ENCODE data around the gene PSMB3. TPM values are rescaled to one million over a fixed set of nuclear protein-coding genes. Genes with fewer than 3 reads are reported as not detected.

Gene PSMB3
- total and polyA plus RNA-seq, 9 of the 15 experiments (the other 6 are each of a cell fraction or from before 2014, with no cell fraction given), result 460 to 2,775 (median 574) TPM

DNA sequence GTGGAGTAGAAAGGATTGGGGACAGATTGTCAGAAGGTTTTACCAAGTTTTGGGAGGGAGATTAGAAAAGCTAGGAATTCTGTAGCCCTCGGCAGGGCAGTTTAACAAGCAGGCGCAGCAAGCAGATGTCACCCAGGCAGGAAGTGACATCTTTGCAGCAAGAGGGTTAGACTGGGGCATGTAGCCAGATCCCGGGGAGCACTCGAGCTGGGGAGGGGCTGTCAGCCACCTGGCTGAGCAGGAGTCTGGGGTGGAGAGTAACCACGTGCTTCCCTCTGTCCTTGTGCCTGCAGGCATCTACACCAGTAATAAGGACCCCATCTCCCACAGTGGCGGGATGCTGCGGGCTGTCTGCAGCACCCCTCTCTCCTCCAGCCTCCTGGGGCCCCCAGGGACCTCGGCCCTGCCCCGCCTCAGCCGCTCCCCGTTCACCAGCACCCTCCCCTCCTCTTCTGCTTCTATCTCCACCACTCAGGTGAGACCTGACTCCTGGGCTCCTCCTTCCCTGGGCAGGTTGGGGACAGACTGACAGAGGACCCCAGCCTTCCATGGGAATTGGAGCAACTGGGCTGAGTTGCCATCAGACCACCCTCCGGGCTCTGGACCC, 35.3 kb upstream of the PSMB3 start (continued):
- TF ChIP-seq, protein P1, sequence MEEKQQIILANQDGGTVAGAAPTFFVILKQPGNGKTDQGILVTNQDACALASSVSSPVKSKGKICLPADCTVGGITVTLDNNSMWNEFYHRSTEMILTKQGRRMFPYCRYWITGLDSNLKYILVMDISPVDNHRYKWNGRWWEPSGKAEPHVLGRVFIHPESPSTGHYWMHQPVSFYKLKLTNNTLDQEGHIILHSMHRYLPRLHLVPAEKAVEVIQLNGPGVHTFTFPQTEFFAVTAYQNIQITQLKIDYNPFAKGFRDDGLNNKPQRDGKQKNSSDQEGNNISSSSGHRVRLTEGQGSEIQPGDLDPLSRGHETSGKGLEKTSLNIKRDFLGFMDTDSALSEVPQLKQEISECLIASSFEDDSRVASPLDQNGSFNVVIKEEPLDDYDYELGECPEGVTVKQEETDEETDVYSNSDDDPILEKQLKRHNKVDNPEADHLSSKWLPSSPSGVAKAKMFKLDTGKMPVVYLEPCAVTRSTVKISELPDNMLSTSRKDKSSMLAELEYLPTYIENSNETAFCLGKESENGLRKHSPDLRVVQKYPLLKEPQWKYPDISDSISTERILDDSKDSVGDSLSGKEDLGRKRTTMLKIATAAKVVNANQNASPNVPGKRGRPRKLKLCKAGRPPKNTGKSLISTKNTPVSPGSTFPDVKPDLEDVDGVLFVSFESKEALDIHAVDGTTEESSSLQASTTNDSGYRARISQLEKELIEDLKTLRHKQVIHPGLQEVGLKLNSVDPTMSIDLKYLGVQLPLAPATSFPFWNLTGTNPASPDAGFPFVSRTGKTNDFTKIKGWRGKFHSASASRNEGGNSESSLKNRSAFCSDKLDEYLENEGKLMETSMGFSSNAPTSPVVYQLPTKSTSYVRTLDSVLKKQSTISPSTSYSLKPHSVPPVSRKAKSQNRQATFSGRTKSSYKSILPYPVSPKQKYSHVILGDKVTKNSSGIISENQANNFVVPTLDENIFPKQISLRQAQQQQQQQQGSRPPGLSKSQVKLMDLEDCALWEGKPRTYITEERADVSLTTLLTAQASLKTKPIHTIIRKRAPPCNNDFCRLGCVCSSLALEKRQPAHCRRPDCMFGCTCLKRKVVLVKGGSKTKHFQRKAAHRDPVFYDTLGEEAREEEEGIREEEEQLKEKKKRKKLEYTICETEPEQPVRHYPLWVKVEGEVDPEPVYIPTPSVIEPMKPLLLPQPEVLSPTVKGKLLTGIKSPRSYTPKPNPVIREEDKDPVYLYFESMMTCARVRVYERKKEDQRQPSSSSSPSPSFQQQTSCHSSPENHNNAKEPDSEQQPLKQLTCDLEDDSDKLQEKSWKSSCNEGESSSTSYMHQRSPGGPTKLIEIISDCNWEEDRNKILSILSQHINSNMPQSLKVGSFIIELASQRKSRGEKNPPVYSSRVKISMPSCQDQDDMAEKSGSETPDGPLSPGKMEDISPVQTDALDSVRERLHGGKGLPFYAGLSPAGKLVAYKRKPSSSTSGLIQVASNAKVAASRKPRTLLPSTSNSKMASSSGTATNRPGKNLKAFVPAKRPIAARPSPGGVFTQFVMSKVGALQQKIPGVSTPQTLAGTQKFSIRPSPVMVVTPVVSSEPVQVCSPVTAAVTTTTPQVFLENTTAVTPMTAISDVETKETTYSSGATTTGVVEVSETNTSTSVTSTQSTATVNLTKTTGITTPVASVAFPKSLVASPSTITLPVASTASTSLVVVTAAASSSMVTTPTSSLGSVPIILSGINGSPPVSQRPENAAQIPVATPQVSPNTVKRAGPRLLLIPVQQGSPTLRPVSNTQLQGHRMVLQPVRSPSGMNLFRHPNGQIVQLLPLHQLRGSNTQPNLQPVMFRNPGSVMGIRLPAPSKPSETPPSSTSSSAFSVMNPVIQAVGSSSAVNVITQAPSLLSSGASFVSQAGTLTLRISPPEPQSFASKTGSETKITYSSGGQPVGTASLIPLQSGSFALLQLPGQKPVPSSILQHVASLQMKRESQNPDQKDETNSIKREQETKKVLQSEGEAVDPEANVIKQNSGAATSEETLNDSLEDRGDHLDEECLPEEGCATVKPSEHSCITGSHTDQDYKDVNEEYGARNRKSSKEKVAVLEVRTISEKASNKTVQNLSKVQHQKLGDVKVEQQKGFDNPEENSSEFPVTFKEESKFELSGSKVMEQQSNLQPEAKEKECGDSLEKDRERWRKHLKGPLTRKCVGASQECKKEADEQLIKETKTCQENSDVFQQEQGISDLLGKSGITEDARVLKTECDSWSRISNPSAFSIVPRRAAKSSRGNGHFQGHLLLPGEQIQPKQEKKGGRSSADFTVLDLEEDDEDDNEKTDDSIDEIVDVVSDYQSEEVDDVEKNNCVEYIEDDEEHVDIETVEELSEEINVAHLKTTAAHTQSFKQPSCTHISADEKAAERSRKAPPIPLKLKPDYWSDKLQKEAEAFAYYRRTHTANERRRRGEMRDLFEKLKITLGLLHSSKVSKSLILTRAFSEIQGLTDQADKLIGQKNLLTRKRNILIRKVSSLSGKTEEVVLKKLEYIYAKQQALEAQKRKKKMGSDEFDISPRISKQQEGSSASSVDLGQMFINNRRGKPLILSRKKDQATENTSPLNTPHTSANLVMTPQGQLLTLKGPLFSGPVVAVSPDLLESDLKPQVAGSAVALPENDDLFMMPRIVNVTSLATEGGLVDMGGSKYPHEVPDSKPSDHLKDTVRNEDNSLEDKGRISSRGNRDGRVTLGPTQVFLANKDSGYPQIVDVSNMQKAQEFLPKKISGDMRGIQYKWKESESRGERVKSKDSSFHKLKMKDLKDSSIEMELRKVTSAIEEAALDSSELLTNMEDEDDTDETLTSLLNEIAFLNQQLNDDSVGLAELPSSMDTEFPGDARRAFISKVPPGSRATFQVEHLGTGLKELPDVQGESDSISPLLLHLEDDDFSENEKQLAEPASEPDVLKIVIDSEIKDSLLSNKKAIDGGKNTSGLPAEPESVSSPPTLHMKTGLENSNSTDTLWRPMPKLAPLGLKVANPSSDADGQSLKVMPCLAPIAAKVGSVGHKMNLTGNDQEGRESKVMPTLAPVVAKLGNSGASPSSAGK (IDR thresholded peaks at IDR 0.05), result no peak
- TF ChIP-seq ZC3H8 (IDR thresholded peaks at IDR 0.05) (no peak), ZNF121 (CRISPR knock-in tag; conservative IDR thresholded peaks at IDR 0.05) (peak; percentile 59), ZNF507 (tag; conservative IDR thresholded peaks at IDR 0.05) (no peak)

All from K562 (cell line).